SK-N-SH (cell line): Measurements from ENCODE around the gene APRT. TPM values are rescaled to one million over a fixed set of nuclear protein-coding genes. Genes with fewer than 3 reads are reported as not detected.
A peak's percentile ranks its signal among the peaks of the same experiment; 100 is the strongest.

Experiments used
- CTCF ChIA-PET: fragments of 300-600, 350-600 bp; formaldehyde crosslinking; extraction: SDS; loops from one replicate; lab custom pipeline; 2021; lab: Yijun Ruan, JAX
- POLR2A ChIA-PET: fragments of 350-600 bp; sonication (Branson Sonifier 250); formaldehyde crosslinking; extraction: SDS; loops from one replicate; lab custom pipeline; 2020; ENCODE audit warnings: antibody characterized with exemption, inconsistent platforms; lab: Yijun Ruan, JAX
- DNase-seq: peaks from one replicate; pipeline ENCODE4 v3.0.0; 2012
- H2AFZ ChIP-seq: fragments of 200-600 bp; sonication (generic); 2 replicates; pipeline ENCODE4 v1.8.1; 2016; ENCODE audit warnings: antibody characterized with exemption, mild to moderate bottlenecking, low read depth
- H3F3A ChIP-seq: fragments of 200-600 bp; sonication (generic); replicated peaks from 2 replicates; pipeline ENCODE3; 2016; ENCODE audit warnings: antibody characterized with exemption, mild to moderate bottlenecking; ENCODE audit not compliant: insufficient read depth
- H3K27ac ChIP-seq, 2 experiments: fragments of 200-500 bp in 1 of 2; fragments of 200-600 bp in 1 of 2; sonication (Bioruptor generic) in 1 of 2; sonication (generic), shearing (Covaris generic) in 1 of 2; 2 replicates each; pipeline versions ENCODE4 v1.5.1 to v1.6.1; 2014 to 2016; ENCODE audit warnings: low read depth in 2 of 2, inconsistent platforms in 1 of 2, low read length in 1 of 2, mild to moderate bottlenecking in 1 of 2, mixed read lengths in 1 of 2
- H3K27me3 ChIP-seq: fragments of 200-600 bp; sonication (generic), shearing (Covaris generic); 2 replicates; pipeline ENCODE4 v1.6.1; 2016; ENCODE audit warnings: mixed run types; ENCODE audit not compliant: insufficient read depth
- H3K36me3 ChIP-seq, 2 experiments: fragments of 200-500 bp in 1 of 2; fragments of 200-600 bp in 1 of 2; sonication (Bioruptor generic) in 1 of 2; sonication (generic) in 1 of 2; replicated peaks in 1 of 2; 2 replicates each; pipeline versions ENCODE3 to v1.5.1; 2014 to 2016; ENCODE audit warnings: low read length in 1 of 2, mild to moderate bottlenecking in 1 of 2; ENCODE audit not compliant: insufficient read depth in 2 of 2, control insufficient read depth in 1 of 2
- H3K4me1 ChIP-seq, 2 experiments: fragments of 200-500 bp in 1 of 2; fragments of 200-600 bp in 1 of 2; sonication (Bioruptor generic) in 1 of 2; sonication (generic), shearing (Covaris generic) in 1 of 2; 2 replicates each; pipeline versions ENCODE4 v1.5.1 to v1.6.1; 2014 to 2016; ENCODE audit warnings: low read depth in 1 of 2, low read length in 1 of 2, mixed run types in 1 of 2; ENCODE audit not compliant: insufficient read depth in 2 of 2, control insufficient read depth in 1 of 2
- H3K4me2 ChIP-seq: fragments of 200-600 bp; sonication (generic), shearing (Covaris generic); 2 replicates; pipeline ENCODE4 v1.6.1; 2017; ENCODE audit warnings: mixed run types
- H3K4me3 ChIP-seq, 2 experiments: fragments of 200-500 bp in 1 of 2; fragments of 200-600 bp in 1 of 2; sonication (Bioruptor generic) in 1 of 2; sonication (generic), shearing (Covaris generic) in 1 of 2; 2 replicates each; pipeline versions ENCODE4 v1.5.1 to v1.8.1; 2014 to 2016; ENCODE audit warnings: low read depth in 2 of 2, inconsistent platforms in 1 of 2, low read length in 1 of 2, mild to moderate bottlenecking in 1 of 2, mixed read lengths in 1 of 2, moderate library complexity in 1 of 2
- H3K79me2 ChIP-seq: fragments of 200-600 bp; sonication (generic); 2 replicates; pipeline ENCODE4 v1.8.1; 2017; ENCODE audit warnings: mild to moderate bottlenecking; ENCODE audit not compliant: insufficient read depth
- H3K9ac ChIP-seq: fragments of 200-600 bp; sonication (generic); 2 replicates; pipeline ENCODE4 v1.6.1; 2017; ENCODE audit warnings: mixed run types
- H3K9me2 ChIP-seq: fragments of 200-600 bp; sonication (generic); 2 replicates; pipeline ENCODE4 v1.6.1; 2017; ENCODE audit warnings: mixed run types
- H3K9me3 ChIP-seq: fragments of 200-600 bp; sonication (generic); 2 replicates; pipeline ENCODE4 v1.6.1; 2017; ENCODE audit warnings: mixed run types, mild to moderate bottlenecking, moderate library complexity
- H4K20me1 ChIP-seq: fragments of 200-600 bp; sonication (generic); 2 replicates; pipeline ENCODE4 v1.6.1; 2017; ENCODE audit warnings: mild to moderate bottlenecking, mixed run types; ENCODE audit not compliant: insufficient read depth
- ELF1 ChIP-seq: IDR thresholded peaks from 2 replicates; pipeline ENCODE4 v1.4.0; 2012
- EZH2phosphoT487 ChIP-seq: fragments of 200-600 bp; sonication (generic); IDR thresholded peaks from 2 replicates; pipeline ENCODE4 v1.6.1; 2017; ENCODE audit warnings: low read depth, mixed run types, mild to moderate bottlenecking, antibody characterized with exemption, moderate library complexity, borderline replicate concordance
- FOXM1 ChIP-seq: IDR thresholded peaks from 2 replicates; pipeline ENCODE4 v1.4.0; 2012; ENCODE audit warnings: low read depth, mild to moderate bottlenecking
- GABPA ChIP-seq: IDR thresholded peaks from 2 replicates; pipeline ENCODE4 v1.4.0; 2012; ENCODE audit warnings: low read depth, mild to moderate bottlenecking
- GATA2 ChIP-seq: sonication (generic); formaldehyde crosslinking; IDR thresholded peaks from 2 replicates; pipeline ENCODE4 v1.5.0; 2020; ENCODE audit warnings: mild to moderate bottlenecking, missing genetic modification reagents
- IRF3 ChIP-seq: fragments of 150-350 bp; IDR thresholded peaks from 2 replicates; pipeline ENCODE4 v1.6.1; 2016; ENCODE audit warnings: mild to moderate bottlenecking, low read depth, low read length
- RFX5 ChIP-seq: IDR thresholded peaks from 2 replicates; pipeline ENCODE4 v1.6.1; 2012; ENCODE audit warnings: mild to moderate bottlenecking, improper control_type of control experiment, low read length
- RXRA ChIP-seq: IDR thresholded peaks from 2 replicates; pipeline ENCODE4 v1.4.0; 2012; ENCODE audit warnings: low read depth, mild to moderate bottlenecking, borderline replicate concordance
- SIN3A ChIP-seq: IDR thresholded peaks from 2 replicates; pipeline ENCODE4 v1.6.1; 2012; ENCODE audit warnings: low read depth, mild to moderate bottlenecking, low read length, moderate library complexity, borderline replicate concordance
- TCF12 ChIP-seq: IDR thresholded peaks from 2 replicates; pipeline ENCODE4 v1.4.0; 2012
- TEAD4 ChIP-seq: IDR thresholded peaks from 2 replicates; pipeline ENCODE4 v1.4.0; 2012; ENCODE audit warnings: mild to moderate bottlenecking, borderline replicate concordance; ENCODE audit not compliant: insufficient read depth
- ZBTB33 ChIP-seq: IDR thresholded peaks from 2 replicates; pipeline ENCODE4 v1.4.0; 2012; ENCODE audit warnings: low read depth, borderline replicate concordance
- WGBS: methylation state at CpG from one replicate; pipeline ENCODE4 v1.1.6; 2017; ENCODE audit warnings: low lambda C conversion rate; 5-methylcytosine and 5-hydroxymethylcytosine counted together
- polyA plus RNA-seq, 3 experiments: library from polyadenylated mRNA; depleted of rRNA; stranded (reverse); fragments of >200 nt; gene quantifications; 2 replicates each; pipeline ENCODE4 v1.2.3, GENCODE V29; 2012
- TF ChIP-seq, protein P1 (sequence below): IDR thresholded peaks from 2 replicates; pipeline ENCODE4 v1.4.0; 2012; ENCODE audit warnings: low read depth
- TF ChIP-seq, protein P2 (sequence below): fragments of 200-600 bp; sonication (generic); IDR thresholded peaks from 2 replicates; pipeline ENCODE4 v1.6.1; 2017; ENCODE audit warnings: antibody characterized with exemption, mild to moderate bottlenecking, moderate library complexity

APRT gene
- polyA plus RNA-seq, 1 of the 3 experiments (the other 2 are of a cell fraction): 192 TPM

GRCh38 chr16:88810166-88810911, 1.4 kb downstream of the APRT start (continued):
- TF ChIP-seq, protein P1, sequence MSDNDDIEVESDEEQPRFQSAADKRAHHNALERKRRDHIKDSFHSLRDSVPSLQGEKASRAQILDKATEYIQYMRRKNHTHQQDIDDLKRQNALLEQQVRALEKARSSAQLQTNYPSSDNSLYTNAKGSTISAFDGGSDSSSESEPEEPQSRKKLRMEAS: no peak
- no peak for TF ChIP-seq FOXM1
- TF ChIP-seq SIN3A: no peak
- TF ChIP-seq TEAD4: no peak

DNA sequence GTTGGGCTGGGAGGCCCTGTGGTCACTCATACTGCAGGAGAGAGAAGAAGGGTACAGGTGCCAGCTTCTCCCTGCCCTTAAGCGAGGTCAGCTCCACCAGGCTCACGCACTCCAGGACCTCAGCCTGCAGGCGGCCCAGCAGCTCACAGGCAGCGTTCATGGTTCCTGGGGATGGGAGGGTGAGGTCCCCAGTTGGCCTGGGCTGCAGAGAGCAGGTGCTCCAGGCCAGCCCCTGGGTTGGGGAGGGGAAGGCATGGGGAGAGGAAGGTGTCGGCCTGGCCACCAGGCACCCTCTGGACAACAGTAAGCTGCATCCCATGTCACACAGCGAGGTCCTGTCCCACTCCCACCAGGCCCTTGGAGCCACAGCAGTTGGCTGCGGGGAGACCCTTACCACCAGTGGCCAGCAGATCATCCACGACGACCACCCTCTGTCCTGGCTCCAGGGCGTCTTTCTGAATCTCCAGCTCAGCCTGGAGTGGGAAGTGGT, 2.0 kb downstream of the APRT start:
- no peak for TF ChIP-seq TCF12
- TF ChIP-seq IRF3: no peak
- TF ChIP-seq ZBTB33: no peak
- no peak for TF ChIP-seq EZH2phosphoT487
- no peak for TF ChIP-seq GABPA
- TF ChIP-seq RFX5: no peak
- TF ChIP-seq, protein P2, sequence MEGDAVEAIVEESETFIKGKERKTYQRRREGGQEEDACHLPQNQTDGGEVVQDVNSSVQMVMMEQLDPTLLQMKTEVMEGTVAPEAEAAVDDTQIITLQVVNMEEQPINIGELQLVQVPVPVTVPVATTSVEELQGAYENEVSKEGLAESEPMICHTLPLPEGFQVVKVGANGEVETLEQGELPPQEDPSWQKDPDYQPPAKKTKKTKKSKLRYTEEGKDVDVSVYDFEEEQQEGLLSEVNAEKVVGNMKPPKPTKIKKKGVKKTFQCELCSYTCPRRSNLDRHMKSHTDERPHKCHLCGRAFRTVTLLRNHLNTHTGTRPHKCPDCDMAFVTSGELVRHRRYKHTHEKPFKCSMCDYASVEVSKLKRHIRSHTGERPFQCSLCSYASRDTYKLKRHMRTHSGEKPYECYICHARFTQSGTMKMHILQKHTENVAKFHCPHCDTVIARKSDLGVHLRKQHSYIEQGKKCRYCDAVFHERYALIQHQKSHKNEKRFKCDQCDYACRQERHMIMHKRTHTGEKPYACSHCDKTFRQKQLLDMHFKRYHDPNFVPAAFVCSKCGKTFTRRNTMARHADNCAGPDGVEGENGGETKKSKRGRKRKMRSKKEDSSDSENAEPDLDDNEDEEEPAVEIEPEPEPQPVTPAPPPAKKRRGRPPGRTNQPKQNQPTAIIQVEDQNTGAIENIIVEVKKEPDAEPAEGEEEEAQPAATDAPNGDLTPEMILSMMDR: no peak
- TF ChIP-seq RXRA: no peak
- no peak for TF ChIP-seq GATA2 (CRISPR knock-in tag)
- no peak for TF ChIP-seq ELF1
- no peaks in the 10 kb centered on the region for H3K9me2 ChIP-seq
- 86% methylated on average over 2 of the region's 10 CpGs for WGBS
- peaks cover 25% of the 10 kb centered on the region for H4K20me1 ChIP-seq
- no peak overlapping the region for H3K9ac ChIP-seq
- H3K4me3 ChIP-seq: no peak overlapping the region
- H3K36me3 ChIP-seq: peaks cover 0 to 32% of the 10 kb centered on the region in 2 experiments
- H3K27ac ChIP-seq: no peak overlapping the region; a peak in 1 of 4 replicates
- peak overlapping the region; percentile 98; the same call in 1 of the 2 replicates for H3K4me2 ChIP-seq
- H3K79me2 ChIP-seq: peaks cover 20% of the 10 kb centered on the region
- no peaks in the 10 kb centered on the region for H3K9me3 ChIP-seq
- POLR2A ChIA-PET: interaction anchor here (0.9 to 1.0 kb wide), 2 partner anchors 11 to 17 kb away, joined by 3 to 4 read pairs; no protein-coding TSS in a partner anchor
- no peaks in the 10 kb centered on the region for H3K27me3 ChIP-seq
- no peak for DNase-seq
- H3F3A ChIP-seq: peaks cover 25% of the 10 kb centered on the region
- CTCF ChIA-PET: interaction anchor here (0.9 to 9.1 kb wide), 6 partner anchors 9 to 360 kb away, joined by 3 to 82 read pairs (median 11); partner anchors contain the start of genes CDH15, GALNS and TRAPPC2L
- no peak overlapping the region for H2AFZ ChIP-seq
- H3K4me1 ChIP-seq: peaks cover 10 to 29% of the 10 kb centered on the region in 2 experiments; a peak in 2 of 4 replicates
